Stimulated activated CD8-positive, alpha-beta memory T cell treated with anti-CD3 and anti-CD28 coated beads, Interleukin-4, amount 100 ng/mL, for 48 hours (primary cell): Measurements from ENCODE around the gene MTIF3.
A peak's percentile ranks its signal among the peaks of the same experiment; 100 is the strongest.

Source experiments
- DNase-seq: peaks from one replicate; pipeline ENCODE4 v3.0.0-alpha.2; 2020

MTIF3 gene

DNA sequence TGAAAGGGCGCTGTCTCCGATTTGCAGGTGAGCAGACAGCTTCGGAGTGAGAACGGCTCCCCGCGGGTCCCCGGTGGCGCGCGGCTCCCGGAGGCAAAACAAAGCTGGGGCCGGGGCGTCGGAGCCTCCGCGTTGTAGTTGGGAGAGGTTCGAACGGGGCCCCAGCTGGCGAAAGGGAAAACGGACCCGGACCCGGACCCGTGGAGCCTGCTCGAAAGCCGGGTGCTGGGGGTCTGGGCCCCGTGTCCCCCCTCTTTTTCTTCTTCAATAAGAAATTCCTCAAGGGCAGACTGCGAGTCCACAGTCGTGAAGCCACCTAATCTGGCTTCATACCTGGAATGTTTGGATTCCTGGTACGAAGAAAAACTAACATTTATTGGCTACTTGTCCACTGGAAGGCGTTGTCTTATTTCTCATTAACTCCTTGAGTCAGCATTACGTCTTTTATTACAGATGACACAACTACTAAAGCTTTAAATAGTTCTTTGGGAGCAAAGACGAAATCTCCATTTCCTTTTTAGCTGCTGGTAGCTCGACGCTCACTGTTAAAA, 632 bp upstream of the MTIF3 start:
- DNase-seq: peak; percentile 49

DNA sequence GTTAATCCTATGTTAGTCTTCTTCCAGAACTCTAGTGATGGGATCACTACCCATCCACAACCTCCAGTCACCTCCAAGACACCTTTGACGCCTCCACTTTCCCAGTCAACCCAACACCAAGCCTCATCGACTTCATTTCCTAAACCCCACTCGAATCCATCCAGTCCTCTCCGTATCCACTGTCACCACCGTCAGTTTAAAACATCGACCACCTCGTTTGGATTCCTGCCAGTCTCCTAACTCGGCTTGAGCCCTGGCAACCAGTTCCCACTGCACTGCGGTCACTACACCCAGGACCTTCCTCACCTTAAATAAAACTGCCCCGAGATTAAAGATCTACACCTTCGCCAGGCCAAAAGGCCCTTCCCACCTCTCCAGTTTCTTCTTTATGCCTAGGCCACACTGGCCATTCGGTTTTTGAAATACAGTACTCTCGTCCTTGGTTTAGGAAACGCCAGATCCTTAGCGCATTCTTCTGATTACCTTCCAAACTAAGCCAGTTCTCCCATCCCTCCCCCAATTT, 1.2 kb downstream of the MTIF3 start:
- DNase-seq: no peak

DNA sequence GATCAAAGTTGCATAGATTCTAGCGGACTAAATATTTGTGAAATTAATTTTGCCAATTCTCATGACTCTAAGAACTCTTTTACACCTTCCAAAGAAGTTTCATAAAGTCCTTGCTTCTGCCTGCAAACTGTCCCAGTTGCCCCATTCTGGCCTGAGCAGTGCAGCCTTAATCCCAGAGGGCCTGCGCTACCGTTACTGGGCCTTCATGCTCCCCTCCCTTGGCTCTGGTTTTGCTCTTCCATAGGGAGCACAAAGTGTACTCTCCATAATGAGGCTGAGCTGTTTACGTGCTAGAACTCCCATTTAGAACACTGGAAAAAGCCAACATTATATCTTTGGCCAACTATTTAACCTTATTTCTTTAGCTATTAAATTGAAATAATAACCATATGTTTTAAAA, 2.1 kb downstream of the MTIF3 start:
- no peak for DNase-seq

DNA sequence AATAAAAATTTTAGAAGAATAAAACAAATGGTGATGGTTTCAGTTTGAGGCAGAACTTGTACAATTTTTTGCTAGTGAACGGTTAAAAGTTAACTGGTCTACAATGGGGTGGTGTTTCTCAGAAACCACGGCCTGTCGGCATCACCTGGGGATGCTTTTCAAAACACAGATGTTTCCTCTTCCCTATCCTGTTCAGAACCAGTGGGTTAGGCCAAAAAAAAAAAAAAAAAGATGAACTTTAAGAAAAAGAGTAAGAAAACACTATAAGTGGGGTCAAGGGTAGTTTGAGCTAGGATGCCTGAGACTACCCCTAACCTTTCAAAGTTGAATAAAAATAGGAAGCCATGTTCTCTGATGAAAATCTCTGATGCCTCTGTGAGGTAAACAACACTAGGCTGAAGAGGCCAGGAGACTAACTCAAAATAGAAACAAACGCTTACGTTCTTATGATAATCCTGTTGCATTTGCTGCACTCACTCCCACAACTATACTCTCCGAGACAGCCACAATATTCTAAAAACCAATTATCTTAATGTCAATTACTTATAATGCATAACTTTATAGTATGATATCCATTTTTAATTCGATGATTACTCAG, 3.3 kb downstream of the MTIF3 start:
- no peak for DNase-seq

DNA sequence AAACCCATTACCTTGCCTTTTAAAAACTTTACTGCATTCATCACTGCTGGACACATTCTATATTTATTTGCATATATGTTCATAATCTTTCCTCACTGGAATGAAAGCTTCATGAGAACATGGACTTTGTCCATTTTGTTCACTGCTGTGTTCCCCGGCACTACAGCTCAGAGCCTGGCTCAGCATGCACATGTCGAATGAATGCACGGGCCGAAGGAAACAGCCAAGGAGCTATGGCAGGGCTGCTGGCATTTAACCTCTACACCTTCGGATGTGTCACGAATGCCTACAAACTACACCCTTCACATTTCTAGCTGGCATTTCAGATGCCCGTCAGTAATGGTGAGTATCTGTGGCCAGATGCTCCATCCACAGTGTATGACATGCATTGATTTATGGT, 7.6 kb downstream of the MTIF3 start:
- DNase-seq: no peak

DNA sequence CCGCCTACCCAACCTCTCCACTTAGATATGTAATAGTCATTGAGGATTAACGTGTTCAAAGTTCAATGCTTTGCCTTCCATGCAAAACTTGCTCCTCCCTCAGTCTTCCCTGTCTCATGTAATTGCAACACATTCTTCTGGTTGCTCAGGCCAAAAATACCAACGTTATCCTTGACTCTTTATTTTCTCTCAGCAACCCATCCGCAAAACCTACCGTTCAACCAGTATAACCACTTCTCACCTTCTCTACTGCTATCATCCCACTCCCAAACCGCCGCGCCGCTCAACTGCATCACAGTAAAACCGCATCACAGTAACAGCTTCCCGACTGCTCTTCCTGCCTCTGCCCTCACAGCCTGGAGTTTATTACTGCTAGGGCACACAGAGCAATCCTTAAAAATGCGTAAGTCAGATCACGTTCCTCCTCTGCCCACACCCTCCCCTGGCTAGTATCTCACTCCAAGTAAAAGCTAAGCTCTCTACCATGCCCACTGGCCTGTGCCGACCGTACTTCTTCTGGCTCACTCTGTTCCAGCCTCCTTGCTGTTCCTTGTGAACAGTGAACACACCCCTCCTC, 8.2 kb downstream of the MTIF3 start:
- DNase-seq: no peak

DNA sequence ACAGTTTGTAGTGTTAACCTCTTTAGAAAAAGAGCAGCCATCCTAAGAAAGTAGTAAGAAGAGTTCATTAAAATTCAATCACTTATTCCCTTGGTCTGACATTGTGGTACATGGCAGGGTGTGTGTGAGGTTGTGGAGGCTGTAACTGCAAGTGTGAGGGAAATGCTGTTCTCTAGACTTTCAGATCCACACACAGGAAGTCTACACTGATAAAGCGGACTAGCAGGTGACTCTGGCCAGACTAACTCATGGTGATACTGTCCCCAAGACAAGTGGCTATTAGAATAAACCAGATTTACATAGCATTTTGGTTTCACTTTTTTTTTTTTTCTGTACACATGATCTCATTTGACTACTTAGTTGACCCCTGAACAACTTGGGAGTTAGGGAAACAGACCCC, 10.0 kb downstream of the MTIF3 start:
- no peak for DNase-seq

DNA sequence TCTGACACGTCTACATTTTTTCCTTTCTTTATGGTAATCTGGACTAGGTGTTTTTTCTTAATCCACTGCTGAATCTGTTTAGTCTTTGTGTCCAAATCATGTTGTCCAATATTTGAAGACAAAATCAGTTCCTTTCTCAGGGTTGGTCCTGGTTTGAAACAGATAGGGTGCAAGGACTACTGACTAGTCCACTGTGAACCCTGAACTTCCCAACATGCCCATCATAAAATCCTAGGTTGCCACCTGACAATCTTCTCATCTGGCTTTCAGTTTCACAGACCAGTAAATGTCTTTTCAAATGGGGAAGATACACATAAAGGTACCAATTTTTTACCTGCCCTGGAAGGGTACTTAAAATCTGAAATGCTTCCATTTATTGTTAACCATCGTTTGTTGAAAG, 13.2 kb downstream of the MTIF3 start:
- DNase-seq: no peak

DNA sequence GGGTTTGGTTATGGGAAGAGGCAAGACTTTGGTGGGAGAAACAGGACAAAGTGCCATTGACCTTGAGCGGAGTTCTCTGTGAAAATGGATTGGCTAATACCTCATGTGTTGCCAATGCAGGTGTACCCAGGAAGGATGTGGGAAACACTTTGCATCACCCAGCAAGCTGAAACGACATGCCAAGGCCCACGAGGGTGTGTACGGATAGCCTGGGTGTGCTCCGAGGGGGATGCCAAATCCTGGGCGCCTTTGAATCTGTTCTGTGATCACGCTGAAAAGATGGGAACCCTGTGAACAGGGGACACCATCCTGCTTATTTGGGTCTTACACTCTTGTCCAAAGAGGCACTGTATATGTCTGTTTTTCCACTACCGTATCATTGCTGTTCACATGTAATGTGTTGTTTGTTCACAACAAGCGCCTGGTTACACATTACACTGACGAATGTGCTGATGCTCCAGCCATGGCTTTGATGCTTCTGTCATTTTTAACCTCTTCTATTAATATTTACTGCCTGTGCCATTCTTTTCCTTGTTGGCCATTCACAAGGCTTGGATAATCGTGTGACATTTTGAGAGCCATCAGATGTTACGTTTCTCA, 17.7 kb downstream of the MTIF3 start:
- DNase-seq: no peak

DNA sequence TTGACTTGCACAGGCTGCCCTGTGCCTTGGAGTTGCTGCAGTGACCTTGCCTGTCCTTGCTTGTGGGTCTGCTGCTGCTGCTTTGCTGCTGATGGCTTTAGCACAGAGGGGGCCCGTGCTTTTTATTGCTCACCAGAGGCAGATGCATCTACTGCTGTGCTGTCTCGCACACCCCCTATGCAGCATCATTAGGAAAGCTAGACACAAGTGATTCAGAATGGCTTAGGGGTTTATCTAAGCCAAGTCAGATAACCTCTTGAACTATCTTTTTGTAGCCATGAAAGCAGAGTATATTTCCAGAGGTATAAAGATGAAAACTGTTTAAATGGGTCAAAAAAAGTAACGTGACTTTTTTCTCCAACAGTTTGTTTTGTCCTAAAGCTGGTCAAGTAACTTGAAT, 18.2 kb downstream of the MTIF3 start:
- DNase-seq: no peak

DNA sequence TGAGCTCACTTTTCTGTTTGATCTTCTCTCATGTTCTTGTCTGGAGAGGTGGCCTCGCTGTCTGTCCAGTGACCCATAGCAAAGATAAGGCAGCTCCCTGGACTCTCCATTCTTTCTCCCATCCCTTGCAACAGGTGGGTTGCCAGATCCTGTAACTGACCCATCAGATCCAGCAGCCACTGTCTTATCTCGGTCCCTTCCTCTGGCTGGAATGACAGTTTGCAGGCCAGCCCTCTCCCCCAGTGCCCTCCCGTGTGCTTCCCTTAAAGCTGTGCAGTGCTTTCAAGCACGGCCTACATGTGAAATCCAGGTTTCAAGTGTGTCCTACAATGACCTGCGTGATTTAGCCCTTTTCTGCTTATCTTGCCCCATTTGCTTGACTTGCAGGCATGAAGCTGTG, 22.2 kb downstream of the MTIF3 start:
- no peak for DNase-seq

DNA sequence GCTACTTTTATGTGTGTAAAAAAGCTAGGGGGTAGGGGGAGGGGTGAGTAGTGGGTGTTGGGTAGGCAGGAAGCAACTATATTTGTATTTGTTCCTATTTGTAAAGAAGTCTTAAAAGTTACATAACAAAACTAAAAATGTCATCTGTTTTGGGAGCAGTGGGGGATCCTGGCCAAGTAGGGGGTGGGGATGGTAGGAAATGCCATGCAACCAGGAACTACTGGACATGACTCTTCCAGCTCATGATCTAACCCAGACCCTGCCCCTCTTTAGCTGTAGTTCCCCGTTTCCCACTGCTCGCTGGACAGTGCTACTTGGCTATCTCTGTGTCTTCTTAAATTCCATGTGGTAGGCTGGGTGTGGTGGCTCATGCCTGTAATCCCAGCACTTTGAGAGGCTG, 22.7 kb downstream of the MTIF3 start:
- DNase-seq: no peak

DNA sequence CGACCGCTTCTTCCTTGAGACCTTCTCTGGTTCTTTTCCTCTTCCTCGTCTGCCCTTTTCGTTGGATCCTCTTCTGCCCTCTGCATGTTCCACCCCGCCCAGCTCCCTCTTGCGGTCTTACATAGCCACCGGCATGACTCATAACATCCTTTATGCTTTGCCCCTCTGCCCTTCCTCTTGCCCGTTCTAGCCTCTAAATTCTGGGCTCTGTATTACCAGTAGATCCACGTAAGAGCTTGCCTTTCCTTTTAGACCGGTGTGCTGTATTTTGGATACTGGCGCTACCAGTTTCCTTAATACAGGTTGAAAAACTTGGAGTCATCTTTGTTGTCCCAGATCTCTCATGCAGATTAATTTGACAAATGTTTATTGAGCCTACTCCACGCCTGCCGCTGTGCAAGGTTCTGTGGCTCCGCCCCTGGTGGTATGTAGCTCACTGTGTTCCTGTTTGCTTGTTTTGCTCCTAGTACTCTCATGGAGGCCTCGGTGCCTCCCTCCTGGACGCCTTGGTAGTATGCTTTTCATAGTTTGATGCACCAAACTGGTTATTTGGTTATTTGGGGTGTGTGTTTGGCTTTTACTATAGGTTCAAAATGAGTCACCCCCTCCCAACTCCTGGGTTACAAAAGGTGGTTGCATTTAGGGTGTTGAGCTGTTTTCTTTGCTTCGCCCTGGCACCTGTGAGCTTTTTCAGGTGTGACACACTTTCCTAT, 24.3 kb downstream of the MTIF3 start:
- DNase-seq: peak; percentile 79

DNA sequence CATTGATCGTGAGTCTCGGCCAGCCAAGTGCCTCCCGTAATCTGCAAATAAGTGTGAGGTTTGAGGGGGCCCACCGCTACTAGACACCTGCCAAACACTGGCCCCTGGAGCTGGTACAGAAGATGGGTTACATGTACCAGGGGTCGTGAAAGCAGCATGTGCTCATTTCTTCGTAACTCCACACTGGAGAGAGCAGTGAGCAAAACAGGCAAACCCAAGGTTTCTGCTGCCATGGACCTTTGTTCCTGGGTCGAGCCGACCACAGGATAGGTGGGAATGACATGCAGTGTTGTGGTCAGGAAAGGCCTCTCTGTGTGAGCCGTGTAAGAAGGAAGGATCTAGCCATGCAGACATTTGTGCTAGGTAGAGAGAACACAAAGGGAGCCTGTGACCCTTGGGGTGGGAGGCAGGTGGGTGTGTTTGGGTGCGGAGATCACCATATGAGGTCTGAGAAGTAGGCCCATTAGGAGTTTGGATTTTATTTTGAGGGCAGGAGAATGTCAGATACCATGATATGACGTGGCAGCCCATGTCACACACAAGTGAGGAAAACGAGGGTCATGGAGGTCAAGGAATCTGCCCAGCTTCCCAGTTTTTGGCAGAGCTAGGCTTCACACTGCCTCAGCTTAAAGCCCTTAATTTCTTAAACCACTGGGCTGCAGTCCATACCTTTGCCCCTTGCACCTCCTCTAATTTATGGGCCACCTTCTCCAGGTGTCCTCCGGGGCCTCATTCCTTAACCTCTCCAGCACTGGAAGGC, 25.0 kb downstream of the MTIF3 start:
- DNase-seq: peak; percentile 54

DNA sequence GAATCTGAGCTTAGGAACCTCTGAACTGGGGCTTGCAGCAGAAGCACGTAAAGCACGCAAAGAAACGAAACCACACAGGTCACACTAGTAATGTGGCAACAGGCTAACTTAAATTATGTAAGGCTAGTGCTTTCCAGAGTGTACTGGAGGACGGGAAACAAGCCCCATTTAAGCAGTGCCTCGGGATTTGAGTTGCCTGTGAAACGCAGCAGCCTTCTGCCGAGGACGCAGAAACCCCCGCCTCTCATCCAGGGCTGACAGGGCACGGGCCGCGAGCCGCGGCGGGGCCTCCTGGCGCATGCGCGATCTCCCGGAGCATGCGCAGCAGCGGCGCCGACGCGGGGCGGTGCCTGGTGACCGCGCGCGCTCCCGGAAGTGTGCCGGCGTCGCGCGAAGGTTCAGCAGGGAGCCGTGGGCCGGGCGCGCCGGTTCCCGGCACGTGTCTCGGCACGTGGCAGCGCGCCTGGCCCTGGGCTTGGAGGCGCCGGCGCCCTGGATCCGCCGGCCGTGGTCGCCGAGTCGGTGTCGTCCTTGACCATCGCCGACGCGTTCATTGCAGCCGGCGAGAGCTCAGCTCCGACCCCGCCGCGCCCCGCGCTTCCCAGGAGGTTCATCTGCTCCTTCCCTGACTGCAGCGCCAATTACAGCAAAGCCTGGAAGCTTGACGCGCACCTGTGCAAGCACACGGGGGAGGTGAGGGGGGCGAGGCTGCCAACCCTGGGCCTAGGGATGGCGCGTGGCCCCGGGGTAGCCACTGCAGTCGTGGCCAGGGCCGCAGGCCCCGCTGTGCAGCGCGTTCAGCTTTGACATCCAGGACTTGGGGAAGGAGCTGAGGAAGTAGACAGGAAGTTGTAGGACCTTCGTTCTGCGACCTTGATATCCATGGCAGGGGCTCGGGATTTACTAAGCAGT, 25.9 kb downstream of the MTIF3 start, which contains the start of gene GTF3A:
GTF3A (plus strand) TSS at position 374 of the 912 bp plus-strand sequence.
- DNase-seq: peak; percentile 88

DNA sequence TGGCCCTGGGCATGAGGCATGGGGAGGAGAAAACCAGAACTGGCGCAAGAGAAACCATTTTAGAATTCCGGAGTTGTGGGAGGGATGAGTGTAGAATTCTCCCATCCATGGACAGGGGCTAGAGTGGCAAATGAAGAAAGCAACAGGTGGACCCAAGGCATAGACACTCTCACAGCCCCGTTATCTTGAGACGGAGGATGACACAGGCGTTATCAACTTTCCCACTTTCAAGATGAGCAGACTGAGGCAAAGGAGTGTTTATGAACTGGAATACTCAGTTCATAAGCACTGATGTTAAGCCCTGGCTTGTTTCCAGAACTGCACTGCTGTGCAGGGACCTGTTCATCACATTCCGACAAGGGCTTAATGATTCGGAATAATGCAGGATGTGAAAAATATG, 27.0 kb downstream of the MTIF3 start:
- DNase-seq: no peak

DNA sequence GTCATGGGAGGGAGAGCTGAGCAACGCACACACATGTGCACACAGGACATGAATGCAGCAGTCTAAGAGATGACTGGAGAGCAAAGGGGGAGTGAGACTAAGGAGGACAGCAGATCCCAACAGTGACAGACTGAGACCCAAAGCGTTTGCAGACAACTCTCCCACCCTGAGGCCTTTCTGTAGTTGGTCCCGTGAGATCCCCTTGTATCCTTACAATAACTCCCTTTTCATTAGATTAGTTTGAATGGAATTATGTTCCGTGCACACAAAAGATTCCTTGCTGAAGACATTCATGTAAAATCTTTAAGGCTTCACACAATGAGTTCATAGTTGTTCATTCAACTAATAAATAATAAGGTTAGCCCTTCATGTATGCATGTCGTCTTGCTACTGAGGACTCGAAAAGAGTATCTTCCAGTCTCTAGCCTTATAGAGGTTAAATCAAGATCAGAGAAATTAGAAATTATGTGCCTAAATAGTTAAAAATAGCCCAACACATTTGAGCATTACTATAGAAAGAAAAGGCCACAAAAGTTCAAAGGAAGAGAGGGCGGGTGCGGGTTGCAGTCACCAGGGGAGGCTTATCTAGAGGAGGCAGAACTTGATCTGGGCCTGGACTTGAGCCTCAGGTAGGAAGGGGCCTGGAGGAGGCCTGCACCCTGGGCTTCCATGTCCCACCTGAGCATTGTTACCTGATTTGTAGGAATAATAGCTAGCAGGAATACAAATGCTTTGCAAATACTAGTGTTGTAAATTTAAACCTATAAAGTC, 29.1 kb downstream of the MTIF3 start:
- DNase-seq: no peak

DNA sequence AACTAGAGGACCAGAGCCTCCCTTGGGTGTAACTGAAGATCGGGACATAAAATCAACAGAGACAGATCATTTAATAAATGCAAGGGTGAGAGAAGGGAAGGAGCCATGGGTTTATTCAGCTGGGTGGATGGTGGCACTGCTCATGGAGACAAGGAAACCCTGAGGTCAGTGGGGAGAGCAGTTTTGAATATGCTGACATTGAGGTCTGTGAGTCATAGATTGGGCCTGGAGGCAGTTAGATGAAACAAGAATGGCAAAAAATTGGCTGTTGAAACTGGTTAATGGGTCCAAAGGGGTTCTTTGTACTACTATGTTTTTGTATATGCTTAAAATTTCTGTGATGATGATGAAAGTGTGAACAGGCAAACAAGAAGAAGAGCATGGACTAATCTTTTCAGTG, 31.0 kb downstream of the MTIF3 start:
- no peak for DNase-seq

DNA sequence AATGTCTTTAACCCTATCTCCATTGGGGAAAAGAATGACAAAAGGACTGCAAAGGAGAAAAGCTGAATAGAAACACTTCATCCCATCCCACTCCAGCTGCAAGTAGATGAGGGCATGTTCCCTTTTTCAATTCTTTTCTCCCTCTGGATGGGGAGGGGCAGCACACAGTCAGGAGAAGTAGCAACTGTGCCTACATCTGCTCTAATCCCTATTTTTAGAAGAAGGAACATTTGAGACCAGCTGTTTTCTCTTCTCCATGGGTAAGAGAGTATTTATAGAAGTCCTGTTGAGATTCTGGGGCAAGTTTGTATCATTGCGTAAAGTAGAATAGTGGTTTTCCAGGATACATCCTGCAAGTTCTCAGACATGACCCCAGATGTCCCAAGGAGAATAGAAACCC, 35.2 kb downstream of the MTIF3 start:
- DNase-seq: no peak

DNA sequence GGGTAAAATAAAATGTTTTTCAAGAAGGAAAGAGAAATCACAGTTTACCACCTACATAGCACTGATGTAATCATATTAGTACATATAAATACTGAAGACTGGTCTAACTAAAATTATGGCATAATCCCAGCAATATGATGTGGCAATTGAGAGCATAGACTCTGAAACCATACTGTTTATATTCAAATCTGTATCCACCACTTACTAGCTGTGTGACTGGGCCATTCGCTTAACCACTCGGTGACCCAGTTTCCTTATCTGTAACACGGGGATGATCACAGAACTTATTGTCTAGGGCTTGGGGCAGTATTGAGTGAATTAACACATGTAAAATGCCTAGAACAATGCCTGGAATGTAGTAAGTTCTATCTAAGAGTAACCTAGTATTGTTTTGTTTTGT, 39.0 kb downstream of the MTIF3 start:
- DNase-seq: no peak

DNA sequence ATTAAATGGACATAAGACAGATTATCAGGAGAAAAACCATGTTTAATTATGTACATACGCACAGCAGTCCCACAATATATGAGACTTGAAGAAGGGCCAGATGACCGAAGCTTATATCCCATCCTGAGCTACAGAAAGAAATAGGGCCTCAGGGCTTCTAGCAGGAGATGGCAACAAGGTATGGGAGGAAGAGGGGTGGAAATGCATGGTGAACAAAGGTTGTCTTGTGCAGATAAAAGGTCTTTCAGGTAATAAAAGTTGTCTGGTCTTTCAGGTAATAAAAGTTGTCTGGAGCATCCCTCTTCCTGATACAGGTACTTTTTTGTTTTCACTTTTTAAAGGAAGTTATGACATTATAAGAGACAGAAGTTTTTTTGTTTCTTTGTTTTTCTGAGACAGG, 41.4 kb downstream of the MTIF3 start:
- DNase-seq: no peak
